K562 (cell line): ENCODE results near the gene SYT1.

Experiments used
- CBX2 ChIP-seq: fragments of 200-600 bp; sonication (generic); IDR thresholded peaks from one replicate; pipeline ENCODE4 v1.6.1; 2012; ENCODE audit warnings: mild to moderate bottlenecking, low read length, inconsistent platforms; ENCODE audit not compliant: insufficient read depth, poor library complexity, severe bottlenecking
- NFIX ChIP-seq: fragments of 250-450 bp; sonication (Bioruptor Pico); IDR thresholded peaks from 2 replicates; pipeline ENCODE4 v1.4.0; 2020; ENCODE audit warnings: low read depth, mild to moderate bottlenecking, moderate library complexity
- SP1 ChIP-seq: sonication (generic); formaldehyde crosslinking; IDR thresholded peaks from 2 replicates; pipeline ENCODE4 v1.8.1; 2022; ENCODE audit warnings: mild to moderate bottlenecking, missing genetic modification reagents
- ZKSCAN8 ChIP-seq: fragments of 200-800 bp; sonication (Bioruptor generic); IDR thresholded peaks from 2 replicates; pipeline ENCODE4 v1.6.1; 2016; ENCODE audit warnings: missing genetic modification characterization, missing compliant biosample characterization
- ZZZ3 ChIP-seq: fragments of 450-650 bp; IDR thresholded peaks from 2 replicates; pipeline ENCODE4 v1.6.1; 2016; ENCODE audit warnings: antibody characterized with exemption, mild to moderate bottlenecking, moderate library complexity
- TF ChIP-seq, protein P1 (sequence below), 3 experiments: IDR thresholded peaks in 2 of 3; conservative IDR thresholded peaks in 1 of 3; 2 replicates each; pipeline ENCODE4 v1.5.1; 2011 to 2012; ENCODE audit warnings: low read length in 3 of 3, mild to moderate bottlenecking in 3 of 3, control low read depth in 2 of 3, improper control_type of control experiment in 1 of 3, inconsistent platforms in 1 of 3, low read depth in 1 of 3, mixed read lengths in 1 of 3, moderate library complexity in 1 of 3; ENCODE audit not compliant: insufficient read depth in 2 of 3
- TF ChIP-seq, protein P2 (sequence below): sonication (generic); formaldehyde crosslinking; IDR thresholded peaks from 2 replicates; pipeline ENCODE4 v1.8.1; 2023; ENCODE audit warnings: mild to moderate bottlenecking, missing genetic modification reagents, moderate library complexity

GRCh38 chr12:79298506-79298905 lies 433.9 kb downstream of the SYT1 start:
- TF ChIP-seq, protein P1, sequence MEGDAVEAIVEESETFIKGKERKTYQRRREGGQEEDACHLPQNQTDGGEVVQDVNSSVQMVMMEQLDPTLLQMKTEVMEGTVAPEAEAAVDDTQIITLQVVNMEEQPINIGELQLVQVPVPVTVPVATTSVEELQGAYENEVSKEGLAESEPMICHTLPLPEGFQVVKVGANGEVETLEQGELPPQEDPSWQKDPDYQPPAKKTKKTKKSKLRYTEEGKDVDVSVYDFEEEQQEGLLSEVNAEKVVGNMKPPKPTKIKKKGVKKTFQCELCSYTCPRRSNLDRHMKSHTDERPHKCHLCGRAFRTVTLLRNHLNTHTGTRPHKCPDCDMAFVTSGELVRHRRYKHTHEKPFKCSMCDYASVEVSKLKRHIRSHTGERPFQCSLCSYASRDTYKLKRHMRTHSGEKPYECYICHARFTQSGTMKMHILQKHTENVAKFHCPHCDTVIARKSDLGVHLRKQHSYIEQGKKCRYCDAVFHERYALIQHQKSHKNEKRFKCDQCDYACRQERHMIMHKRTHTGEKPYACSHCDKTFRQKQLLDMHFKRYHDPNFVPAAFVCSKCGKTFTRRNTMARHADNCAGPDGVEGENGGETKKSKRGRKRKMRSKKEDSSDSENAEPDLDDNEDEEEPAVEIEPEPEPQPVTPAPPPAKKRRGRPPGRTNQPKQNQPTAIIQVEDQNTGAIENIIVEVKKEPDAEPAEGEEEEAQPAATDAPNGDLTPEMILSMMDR (IDR thresholded peaks at IDR 0.05 in 2 of 3, conservative IDR thresholded peaks at IDR 0.05 in 1 of 3; ENCODE audit: insufficient read depth in 2 of 3, low read depth in 1 of 3, low read length in 3 of 3): no peak
- TF ChIP-seq SP1: no peak
- TF ChIP-seq CBX2: no peak
- no peak for TF ChIP-seq ZKSCAN8 (CRISPR knock-in tag)
- no peak for TF ChIP-seq ZZZ3
- TF ChIP-seq NFIX (CRISPR knock-in tag): no peak
- TF ChIP-seq, protein P2, sequence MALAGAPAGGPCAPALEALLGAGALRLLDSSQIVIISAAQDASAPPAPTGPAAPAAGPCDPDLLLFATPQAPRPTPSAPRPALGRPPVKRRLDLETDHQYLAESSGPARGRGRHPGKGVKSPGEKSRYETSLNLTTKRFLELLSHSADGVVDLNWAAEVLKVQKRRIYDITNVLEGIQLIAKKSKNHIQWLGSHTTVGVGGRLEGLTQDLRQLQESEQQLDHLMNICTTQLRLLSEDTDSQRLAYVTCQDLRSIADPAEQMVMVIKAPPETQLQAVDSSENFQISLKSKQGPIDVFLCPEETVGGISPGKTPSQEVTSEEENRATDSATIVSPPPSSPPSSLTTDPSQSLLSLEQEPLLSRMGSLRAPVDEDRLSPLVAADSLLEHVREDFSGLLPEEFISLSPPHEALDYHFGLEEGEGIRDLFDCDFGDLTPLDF (CRISPR knock-in tag): no peak
